ENCODE measurements around the gene TBC1D28.
"Not testable (repeated sequence)": the region's sequence is repeated elsewhere in the genome, so short reads cannot be mapped to it uniquely, and the experiment has no call there.

GRCh38 chr17:18676928-18677327, 32.7 kb upstream of the TBC1D28 start:
- not testable (repeated sequence) for TF ChIP-seq ZNF274 (IDR thresholded peaks at IDR 0.05; ENCODE audit: low read depth, low read length); YY1 (IDR thresholded peaks at IDR 0.05; ENCODE audit: insufficient read depth, insufficient read length); SUZ12 (IDR thresholded peaks at IDR 0.05; ENCODE audit: extremely low read depth, insufficient read depth, insufficient read length)
